GM18499 (cell line): ENCODE data around the gene CRTC3.
"Not testable (repeated sequence)": the region's sequence is repeated elsewhere in the genome, so short reads cannot be mapped to it uniquely, and the experiment has no call there.

Experiments used
- ATAC-seq: cut with Tn5 transposase; IDR thresholded peaks from one replicate; pipeline ENCODE4 v1.9.1; 2021; ENCODE audit warnings: moderate number of reproducible peaks; ENCODE audit not compliant: insufficient read depth, unreplicated experiment

The CRTC3 gene

DNA sequence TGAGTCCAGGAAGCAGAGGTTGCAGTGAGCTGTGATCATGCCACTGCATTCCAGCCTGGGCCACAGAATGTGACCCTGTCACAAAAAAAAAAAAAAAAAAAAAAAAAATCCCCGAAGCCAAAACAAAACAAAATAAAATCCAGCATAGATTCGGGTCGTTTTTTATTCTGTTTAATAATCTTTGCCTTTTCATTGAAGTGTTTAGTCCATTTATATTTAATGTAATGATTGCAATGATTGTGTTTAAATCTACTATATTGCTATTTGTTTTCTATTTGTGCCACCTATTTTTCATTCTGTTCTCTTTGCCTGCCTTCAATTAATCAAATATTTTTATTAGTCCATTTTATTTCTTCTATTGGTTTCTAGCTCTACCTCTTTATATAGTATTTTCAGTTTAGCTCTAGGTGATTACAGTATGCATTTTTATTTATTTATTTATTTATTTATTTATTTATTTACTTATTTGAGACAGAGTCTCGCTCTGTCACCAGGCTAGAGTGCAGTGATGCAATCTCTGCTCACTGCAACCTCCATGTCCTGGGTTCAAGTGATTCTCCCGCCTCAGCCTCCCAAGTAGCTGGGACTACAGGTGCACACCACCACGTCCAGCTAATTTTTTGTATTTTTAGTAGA, 159.7 kb downstream of the CRTC3 start:
- ATAC-seq: not testable (repeated sequence)

DNA sequence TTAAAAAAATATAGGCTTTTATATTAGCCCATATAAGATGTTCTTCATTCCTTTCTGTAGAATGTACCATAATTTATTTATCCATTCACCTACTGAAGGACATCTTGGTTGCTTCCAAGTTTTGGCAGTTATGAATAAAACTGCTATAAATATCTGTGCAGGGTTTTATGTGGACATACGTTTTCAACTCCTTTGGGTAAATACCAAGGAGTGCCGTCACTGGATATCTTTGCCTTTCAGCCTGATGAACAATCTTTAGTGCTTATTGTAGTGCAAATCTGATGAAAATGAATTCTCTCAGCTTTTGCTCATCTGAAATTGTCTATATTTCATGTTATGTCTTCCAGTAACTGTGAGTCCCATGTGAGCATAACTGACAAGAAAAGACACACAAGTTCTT, 160.9 kb downstream of the CRTC3 start:
- ATAC-seq: no peak

DNA sequence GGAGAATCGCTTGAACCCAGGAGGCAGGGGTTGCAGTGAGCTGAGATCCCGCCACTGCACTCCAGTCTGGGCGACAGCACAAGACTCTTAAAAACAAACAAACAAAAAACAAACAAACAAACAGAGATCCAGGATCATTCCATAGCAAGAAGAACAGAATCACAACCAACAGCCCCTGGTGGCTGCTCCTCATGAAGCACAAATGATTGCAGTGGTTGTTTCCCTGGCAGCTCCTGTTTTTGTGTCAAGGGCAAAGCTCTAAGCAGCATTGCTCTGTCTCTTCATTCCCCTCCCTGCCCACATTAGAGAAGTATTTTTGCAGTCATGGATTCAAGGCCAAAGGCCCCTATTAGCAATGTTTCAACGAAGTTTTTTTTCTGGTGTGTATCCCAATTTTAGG, 161.6 kb downstream of the CRTC3 start:
- ATAC-seq: no peak

DNA sequence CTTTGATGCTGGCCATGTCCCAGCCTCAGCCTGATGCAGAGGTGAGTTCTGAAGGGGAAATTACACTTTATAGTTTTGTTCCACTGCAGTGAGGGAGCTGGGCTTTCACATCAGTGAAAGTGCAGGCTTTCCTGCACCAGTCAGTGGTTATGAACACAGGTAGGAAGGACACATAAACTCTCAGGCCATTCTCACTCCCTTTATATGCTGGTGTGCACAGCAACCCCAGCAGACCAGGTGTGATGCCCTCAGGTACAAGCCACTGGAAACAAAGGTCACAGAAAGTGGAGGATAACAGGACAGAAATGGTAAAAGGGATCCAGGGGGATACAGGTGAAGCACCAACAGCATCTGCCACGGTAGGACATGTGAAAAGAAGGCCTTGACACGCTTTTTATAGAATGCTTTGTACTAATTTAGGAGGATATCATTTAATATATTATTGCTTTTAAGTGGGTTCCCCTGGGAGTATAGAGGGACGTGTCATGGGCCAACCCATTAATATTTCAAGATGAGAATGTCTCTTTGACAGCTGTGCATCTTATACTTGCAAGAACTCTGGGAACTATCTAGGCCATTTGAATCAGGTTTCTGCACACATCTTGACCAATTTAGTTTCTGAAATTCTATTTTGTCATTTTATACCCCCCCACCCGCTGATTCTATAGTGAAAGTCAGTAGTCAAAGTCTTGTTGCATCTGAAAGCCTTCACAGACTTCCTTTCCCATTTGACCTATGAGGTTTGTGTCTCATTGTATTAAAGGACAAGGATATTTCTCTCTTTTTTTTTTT, 162.5 kb downstream of the CRTC3 start:
- ATAC-seq: no peak
